HG03565 (cell line): ENCODE results near the gene AP3S1.
"Not testable (repeated sequence)": the region's sequence is repeated elsewhere in the genome, so short reads cannot be mapped to it uniquely, and the experiment has no call there.

Experiments
- ATAC-seq: cut with Tn5 transposase; IDR thresholded peaks from one replicate; pipeline ENCODE4 v1.9.1; 2021; ENCODE audit warnings: mild to moderate bottlenecking, moderate library complexity; ENCODE audit not compliant: unreplicated experiment

AP3S1 gene

GRCh38 chr5:115820846-115821245 is 20.9 kb upstream of the AP3S1 start:
- ATAC-seq: no peak

GRCh38 chr5:115824983-115825382 is 16.8 kb upstream of the AP3S1 start:
- ATAC-seq: not testable (repeated sequence)

- ATAC-seq: no peak
Measured at GRCh38 chr5:115825948-115826347, 15.8 kb upstream of the AP3S1 start.

- ATAC-seq: no peak
Measured at GRCh38 chr5:115829913-115830312, 11.8 kb upstream of the AP3S1 start.

- peak; percentile 64 for ATAC-seq
Measured at GRCh38 chr5:115831163-115831768, 10.5 kb upstream of the AP3S1 start.

GRCh38 chr5:115835481-115835880 is 6.3 kb upstream of the AP3S1 start:
- ATAC-seq: no peak

GRCh38 chr5:115838885-115839518 is 2.7 kb upstream of the AP3S1 start:
- ATAC-seq: peak; percentile 19

- no peak for ATAC-seq
Measured at GRCh38 chr5:115840873-115841272, 862 bp upstream of the AP3S1 start.

- ATAC-seq: peak; percentile 18
Measured at GRCh38 chr5:115842089-115842935, 577 bp downstream of the AP3S1 start.

GRCh38 chr5:115842952-115843351 is 1.2 kb downstream of the AP3S1 start:
- no peak for ATAC-seq

GRCh38 chr5:115843444-115844130 is 1.9 kb downstream of the AP3S1 start:
- ATAC-seq: no peak

- ATAC-seq: no peak
Measured at GRCh38 chr5:115844321-115844817, 2.6 kb downstream of the AP3S1 start.

GRCh38 chr5:115847290-115847689 is 5.6 kb downstream of the AP3S1 start:
- ATAC-seq: no peak

- no peak for ATAC-seq
Measured at GRCh38 chr5:115849258-115849798, 7.6 kb downstream of the AP3S1 start.

GRCh38 chr5:115850744-115851416 is 9.1 kb downstream of the AP3S1 start:
- no peak for ATAC-seq

- ATAC-seq: no peak
Measured at GRCh38 chr5:115854139-115854538, 12.4 kb downstream of the AP3S1 start.

- ATAC-seq: no peak
Measured at GRCh38 chr5:115855959-115856358, 14.2 kb downstream of the AP3S1 start.

GRCh38 chr5:115857057-115857479 is 15.3 kb downstream of the AP3S1 start:
- ATAC-seq: no peak

GRCh38 chr5:115857626-115858349 is 16.1 kb downstream of the AP3S1 start:
- no peak for ATAC-seq

- ATAC-seq: no peak
Measured at GRCh38 chr5:115858396-115858795, 16.7 kb downstream of the AP3S1 start.
